NCI-H510A treated with DMSO at 0.1 percent for 48 hours (cell line): ENCODE results near the gene ITGB6.

ENCODE experiments used
- DNase-seq: peaks from one replicate; lab custom pipeline; 2025; lab: John Stamatoyannopoulos, UW

ITGB6 gene

DNA sequence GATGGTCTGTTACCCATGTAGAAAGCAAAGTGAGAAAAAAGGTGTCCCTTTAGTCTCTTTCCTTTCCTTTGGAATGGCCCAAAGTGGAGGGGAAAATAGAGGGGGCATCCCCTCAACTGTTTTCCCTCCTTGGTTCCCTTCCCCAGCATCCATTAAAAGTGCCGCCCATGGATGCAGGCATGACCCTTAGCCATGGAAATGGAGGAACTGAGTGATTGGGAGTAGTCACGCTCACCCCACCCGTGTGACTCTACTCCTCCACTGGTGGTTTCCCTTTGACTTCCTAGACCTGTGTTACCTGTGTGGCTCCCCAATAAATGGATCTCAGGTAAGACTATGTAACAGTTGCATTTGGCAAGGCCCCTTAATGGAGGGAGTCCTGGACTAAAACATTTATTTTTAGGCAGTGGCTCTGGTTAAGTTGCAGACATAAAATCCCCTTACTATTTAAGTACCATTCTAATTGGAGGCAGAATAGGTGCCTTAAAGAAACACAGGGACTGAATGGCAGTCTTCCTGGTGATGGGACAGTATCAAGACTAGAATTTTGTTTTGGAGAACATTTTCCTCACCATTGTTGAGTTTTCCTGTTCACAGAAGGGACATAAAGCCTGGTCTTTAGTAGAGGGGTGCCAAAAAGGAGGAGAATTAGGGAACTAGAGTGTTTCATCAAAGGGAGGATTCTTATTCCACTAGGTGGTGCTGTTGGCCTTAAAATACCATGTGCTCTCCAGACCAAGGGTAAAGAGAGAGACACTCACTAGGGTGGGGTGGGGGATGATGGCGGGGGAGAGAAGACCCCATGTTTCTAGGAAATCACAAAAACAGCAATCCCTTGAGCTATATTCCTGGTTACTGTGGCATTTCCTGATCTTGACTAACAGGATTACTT is 112.0 kb downstream of the ITGB6 start:
- no peak for DNase-seq

- no peak for DNase-seq
These were observed 114.4 kb downstream of the ITGB6 start for GRCh38 chr2:160085662-160086061.

GRCh38 chr2:160077912-160078810 is 121.9 kb downstream of the ITGB6 start:
- DNase-seq: no peak

DNA sequence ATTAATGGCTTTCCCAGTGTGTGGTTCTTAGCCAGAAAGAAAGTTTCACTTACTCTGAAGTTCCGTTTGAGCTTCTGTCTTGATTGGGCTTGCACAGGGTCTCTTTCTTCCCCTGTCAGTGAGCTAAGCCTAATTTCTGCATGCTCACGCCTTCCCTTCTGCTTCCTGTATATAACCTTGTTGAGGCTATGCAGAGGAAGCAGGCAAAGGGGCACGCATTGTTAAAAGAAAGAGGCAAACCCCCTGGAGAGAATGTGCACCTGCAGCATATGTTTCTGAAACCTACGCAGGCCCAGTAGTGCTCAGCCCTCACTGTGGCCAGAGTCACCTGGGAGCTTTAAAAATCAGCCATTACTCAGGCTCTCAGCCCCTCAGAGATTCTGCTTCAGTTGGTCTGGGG is 123.2 kb downstream of the ITGB6 start:
- DNase-seq: no peak

DNA sequence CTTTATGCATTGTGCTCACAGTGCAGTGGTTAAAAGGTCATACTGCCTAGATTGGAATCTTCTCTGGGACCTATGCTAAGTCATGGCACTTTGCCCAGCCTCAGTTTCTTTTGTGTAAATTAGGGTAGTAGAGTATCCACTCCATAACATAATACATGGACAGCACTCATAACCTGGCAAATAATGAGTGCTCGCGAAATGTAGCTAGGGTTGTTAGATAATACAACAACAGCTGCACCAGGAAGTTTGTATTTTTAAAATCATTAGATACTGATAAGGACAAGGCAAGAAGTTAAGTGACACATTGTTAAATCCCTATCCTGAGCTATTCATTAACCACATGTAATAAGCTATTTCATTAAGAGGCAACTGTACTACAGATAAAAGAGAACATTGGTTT is 123.8 kb downstream of the ITGB6 start:
- no peak for DNase-seq

DNA sequence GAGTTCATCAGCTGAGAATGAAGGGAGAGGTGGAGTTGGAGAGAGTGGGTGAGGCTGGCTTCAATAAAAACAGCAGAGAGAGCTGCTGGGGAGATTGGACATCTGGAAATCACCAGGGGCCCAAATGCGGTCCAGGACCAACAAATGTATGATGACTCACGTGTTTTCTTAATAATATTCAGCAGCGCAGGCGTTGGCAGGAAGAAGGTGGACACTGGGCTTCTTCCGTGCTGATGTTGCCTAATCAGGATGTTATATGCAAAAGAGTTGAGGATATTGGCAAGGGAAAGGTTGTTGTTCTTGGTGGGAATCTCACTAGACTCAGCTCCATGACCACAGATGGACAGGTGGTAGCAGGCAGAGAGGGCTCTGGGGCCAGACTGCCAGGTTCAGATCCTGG is 124.9 kb downstream of the ITGB6 start:
- no peak for DNase-seq

DNA sequence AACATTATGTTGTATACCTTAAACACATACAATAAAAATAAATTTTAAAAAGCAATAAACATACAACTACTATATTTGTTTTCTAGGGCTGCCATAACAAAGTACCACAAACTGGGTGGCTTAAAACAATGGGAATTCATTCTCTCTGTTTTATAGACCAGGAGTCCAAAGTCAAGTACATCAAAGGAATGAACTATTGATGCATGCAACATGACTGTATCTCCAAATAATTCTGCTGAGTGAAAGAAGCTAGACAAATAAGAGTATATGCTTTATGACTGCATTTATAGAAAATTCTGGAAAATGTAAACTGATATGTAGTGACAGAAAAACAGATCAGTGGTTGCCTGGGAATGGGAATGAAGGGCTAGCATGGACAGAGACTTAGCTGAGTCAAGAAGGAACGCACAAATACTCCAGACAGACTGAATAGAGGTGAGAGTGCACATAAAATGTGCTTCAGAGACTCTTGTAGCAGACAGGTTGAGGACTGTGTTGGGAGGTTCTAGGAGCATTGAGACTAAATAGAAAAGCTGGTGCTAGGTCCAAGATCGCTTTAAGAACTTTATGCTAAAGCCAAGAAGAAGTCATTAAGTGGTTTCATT is 126.7 kb downstream of the ITGB6 start:
- no peak for DNase-seq

DNA sequence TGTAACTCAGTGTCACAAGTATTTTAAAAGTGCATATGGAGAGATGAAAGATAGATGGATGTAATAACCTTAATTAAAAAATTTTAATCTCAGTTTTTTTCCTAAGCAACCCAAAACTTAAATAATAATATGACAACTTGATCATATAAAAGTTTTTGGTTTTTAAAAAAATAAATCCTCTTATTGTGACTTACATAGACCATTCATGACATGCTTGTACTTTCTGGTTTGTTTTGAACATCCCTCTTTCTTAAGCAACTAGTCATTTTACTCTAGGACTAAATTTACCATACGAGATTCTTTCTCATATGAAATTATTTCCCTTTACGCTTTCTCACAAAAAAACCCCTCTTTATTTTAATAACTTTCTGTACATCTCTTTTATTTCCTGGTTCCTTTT is 131.2 kb downstream of the ITGB6 start:
- DNase-seq: no peak

DNA sequence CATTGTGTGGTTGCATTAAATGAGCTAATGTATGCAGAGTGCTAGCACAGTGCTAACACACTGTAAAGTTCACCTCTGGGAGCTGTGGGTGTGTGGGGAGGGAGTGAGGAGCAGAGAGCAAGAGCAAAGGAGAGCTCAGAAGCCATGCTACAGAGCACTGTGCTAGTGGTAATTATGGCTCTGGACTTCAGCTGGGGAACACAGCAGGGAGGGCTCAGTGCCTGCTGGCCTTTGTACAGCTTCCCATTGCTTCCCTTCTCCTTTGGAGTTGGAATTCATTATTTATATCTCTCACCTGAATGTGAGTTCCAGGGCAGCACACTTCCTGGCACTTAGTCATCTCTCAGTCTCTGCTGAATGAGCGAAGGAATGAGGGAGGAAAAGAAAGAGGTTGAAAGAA is 135.2 kb downstream of the ITGB6 start:
- DNase-seq: no peak

- DNase-seq: no peak
These were observed 136.0 kb downstream of the ITGB6 start for GRCh38 chr2:160063879-160064612.

DNA sequence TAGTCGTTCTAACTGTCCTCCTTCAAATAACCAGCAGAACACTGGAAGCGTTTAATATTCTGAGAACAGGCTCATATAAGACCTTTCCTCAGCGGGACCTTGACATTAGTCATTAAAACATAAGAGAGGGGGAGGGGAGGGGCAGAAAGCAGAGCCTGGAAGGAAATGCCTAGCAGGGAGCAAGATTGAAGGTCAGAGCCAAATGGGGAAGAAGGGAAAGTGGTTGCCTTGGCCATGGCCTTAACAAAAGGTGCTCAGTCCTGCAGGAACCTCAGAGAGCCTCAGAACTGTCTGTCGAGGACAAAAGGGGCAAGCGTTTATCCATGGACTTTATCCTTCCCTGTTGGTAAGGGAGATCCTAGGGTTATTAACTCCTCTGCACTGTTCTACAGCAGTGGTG is 136.8 kb downstream of the ITGB6 start:
- no peak for DNase-seq

GRCh38 chr2:160062292-160063005 is 137.6 kb downstream of the ITGB6 start, which contains the start of gene PLA2R1:
Gene PLA2R1, minus strand, starts transcription at chr2:160062615. Its CDS starts 212 bp downstream, at chr2:160062403.
- no peak for DNase-seq

- no peak for DNase-seq
These were observed 138.2 kb downstream of the ITGB6 start for GRCh38 chr2:160061944-160062291.

GRCh38 chr2:160061533-160061932 is 138.5 kb downstream of the ITGB6 start:
- DNase-seq: no peak

GRCh38 chr2:160060297-160060696 is 139.8 kb downstream of the ITGB6 start:
- no peak for DNase-seq

GRCh38 chr2:160057356-160057755 is 142.7 kb downstream of the ITGB6 start:
- DNase-seq: no peak

GRCh38 chr2:160055726-160056108 is 144.4 kb downstream of the ITGB6 start:
- DNase-seq: no peak

DNA sequence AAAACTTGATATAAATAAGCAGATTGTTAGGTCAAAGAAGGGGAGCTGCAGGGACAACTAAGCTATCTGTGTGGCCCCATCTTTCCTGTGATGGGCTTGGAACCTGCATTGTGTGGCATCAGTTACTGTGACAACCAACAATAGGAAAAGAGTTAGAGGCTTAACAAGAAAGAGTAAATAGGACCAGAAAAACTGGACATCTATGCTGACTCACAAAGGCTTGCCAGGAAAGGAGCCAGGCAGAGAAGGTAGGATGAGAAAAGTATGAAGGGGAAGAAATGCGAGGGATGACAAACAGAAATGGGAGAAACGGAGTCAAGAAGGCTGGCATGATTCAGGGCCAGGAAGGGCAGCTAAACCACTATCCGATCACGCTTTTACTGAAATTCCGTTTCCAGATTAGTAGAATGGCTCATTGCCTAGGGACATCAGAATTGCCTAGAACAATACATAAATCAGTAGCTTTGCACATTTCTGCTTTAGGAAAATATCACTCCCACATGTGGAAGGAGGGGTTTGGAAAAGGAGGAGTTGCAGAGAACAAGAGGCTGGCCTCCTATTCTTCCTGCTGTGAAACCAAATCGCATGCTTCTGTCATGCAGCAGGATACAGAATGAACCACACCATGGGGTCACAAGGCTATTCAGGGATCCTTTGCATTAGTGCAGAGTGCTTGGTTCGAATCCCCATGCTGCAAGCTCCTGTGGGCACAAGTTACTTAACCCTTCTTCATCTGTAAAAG is 144.9 kb downstream of the ITGB6 start:
- DNase-seq: no peak

DNA sequence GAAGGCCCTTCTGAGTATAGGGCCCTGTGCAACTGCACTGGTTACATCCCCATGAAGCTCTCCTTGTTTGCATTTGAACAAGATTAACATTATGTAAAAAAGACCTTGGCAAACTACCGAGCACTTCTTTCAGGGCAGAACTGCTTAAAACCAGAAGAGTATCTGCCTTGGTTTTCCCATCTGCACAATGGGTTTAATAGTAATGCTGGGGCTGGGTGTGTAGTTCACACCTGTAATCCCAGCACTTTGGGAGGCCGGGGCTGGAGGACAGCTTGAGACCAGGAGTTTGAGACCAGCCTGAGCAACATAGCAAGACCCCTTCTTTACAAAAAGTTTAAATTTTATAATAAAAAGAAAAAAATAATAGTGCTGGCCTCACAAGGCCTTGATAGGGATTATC is 146.1 kb downstream of the ITGB6 start:
- DNase-seq: no peak

DNA sequence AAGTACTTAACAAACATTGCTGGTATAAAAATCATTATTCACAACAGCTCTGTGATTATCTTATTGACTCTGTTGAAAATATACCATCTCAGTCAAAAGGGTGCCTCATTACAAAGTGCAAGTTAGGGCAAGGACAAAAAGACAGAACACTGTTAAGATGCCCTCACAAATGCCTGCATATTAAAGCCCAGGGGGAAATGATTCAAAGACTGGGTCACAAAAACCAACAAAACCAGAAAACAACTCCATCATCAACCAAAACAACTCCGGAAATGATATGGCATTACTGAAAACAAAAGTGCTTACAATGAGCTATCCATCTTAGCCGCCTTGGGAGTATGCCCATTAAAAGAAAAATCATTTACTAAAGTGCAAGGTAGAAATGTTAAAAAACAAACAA is 147.5 kb downstream of the ITGB6 start:
- DNase-seq: no peak

- DNase-seq: no peak
These were observed 148.7 kb downstream of the ITGB6 start for GRCh38 chr2:160051371-160051800.
